Liver (tissue), 9 donors: ENCODE measurements around the gene B4GALT5. TPM values are rescaled to one million over a fixed set of nuclear protein-coding genes. Genes with fewer than 3 reads are reported as not detected.
"Not testable (repeated sequence)": the region's sequence is repeated elsewhere in the genome, so short reads cannot be mapped to it uniquely, and the experiment has no call there.

ENCODE experiments used
- DNase-seq: peaks from one replicate; pipeline ENCODE4 v3.0.0-alpha.2; 2017; ENCODE audit warnings: low spot score
- H3K27ac ChIP-seq, 2 donors: one replicate each; pipeline ENCODE4 v1.7.0; 2013; ENCODE audit warnings: inconsistent platforms in 2 of 2, low read length in 2 of 2, control low read depth in 1 of 2, low read depth in 1 of 2, mild to moderate bottlenecking in 1 of 2
- H3K27me3 ChIP-seq, 4 donors: one replicate each; pipeline versions ENCODE4 v1.6.1 to v1.7.0; 2013; ENCODE audit warnings: low read length in 3 of 4, inconsistent platforms in 1 of 4, mild to moderate bottlenecking in 1 of 4, moderate library complexity in 1 of 4; ENCODE audit not compliant: control insufficient read depth in 4 of 4, insufficient read depth in 4 of 4
- H3K36me3 ChIP-seq, 4 donors: one replicate each; pipeline versions ENCODE4 v1.6.1 to v1.7.0; 2013; ENCODE audit warnings: low read length in 3 of 4, mild to moderate bottlenecking in 3 of 4, low read depth in 1 of 4, moderate library complexity in 1 of 4; ENCODE audit not compliant: control insufficient read depth in 4 of 4, insufficient read depth in 3 of 4
- H3K4me1 ChIP-seq, 4 donors: one replicate each; pipeline versions ENCODE4 v1.6.1 to v1.7.0; 2013; ENCODE audit warnings: low read length in 3 of 4, mild to moderate bottlenecking in 3 of 4, moderate library complexity in 1 of 4; ENCODE audit not compliant: control insufficient read depth in 4 of 4, insufficient read depth in 4 of 4
- H3K4me3 ChIP-seq, 3 donors: one replicate each; pipeline versions ENCODE4 v1.6.1 to v1.7.0; 2013; ENCODE audit warnings: low read length in 3 of 3, control low read depth in 1 of 3, low read depth in 1 of 3, mild to moderate bottlenecking in 1 of 3
- H3K9ac ChIP-seq, 2 donors: one replicate each; pipeline ENCODE4 v1.7.0; 2013; ENCODE audit warnings: low read length in 2 of 2, mild to moderate bottlenecking in 2 of 2, moderate library complexity in 2 of 2, control low read depth in 1 of 2, low read depth in 1 of 2
- H3K9me3 ChIP-seq, 4 donors: one replicate each; pipeline versions ENCODE4 v1.6.1 to v1.7.0; 2013; ENCODE audit warnings: low read length in 3 of 4; ENCODE audit not compliant: control insufficient read depth in 4 of 4
- ATF3 ChIP-seq: IDR thresholded peaks from 2 replicates; pipeline ENCODE4 v1.6.1; 2016; ENCODE audit warnings: antibody characterized with exemption
- CTCF ChIP-seq: fragments of 150-350 bp; IDR thresholded peaks from 2 replicates; pipeline ENCODE4 v1.5.1; 2017; ENCODE audit warnings: improper control_type of control experiment, low read depth, low read length; ENCODE audit not compliant: missing input control
- EGR1 ChIP-seq, 2 donors: IDR thresholded peaks; 2 replicates each; pipeline ENCODE4 v1.6.1; 2016 to 2018; ENCODE audit warnings: antibody characterized with exemption in 2 of 2, low read depth in 2 of 2
- HNF4A ChIP-seq, 2 donors: conservative IDR thresholded peaks; 2 replicates each; pipeline ENCODE4 v1.6.1; 2016; ENCODE audit warnings: antibody characterized with exemption in 2 of 2, mild to moderate bottlenecking in 2 of 2
- HNF4G ChIP-seq: IDR thresholded peaks from 2 replicates; pipeline ENCODE4 v1.6.1; 2016; ENCODE audit warnings: antibody characterized with exemption
- MAX ChIP-seq: IDR thresholded peaks from 2 replicates; pipeline ENCODE4 v1.6.1; 2016; ENCODE audit warnings: antibody characterized with exemption
- REST ChIP-seq: IDR thresholded peaks from 2 replicates; pipeline ENCODE4 v1.6.1; 2016; ENCODE audit warnings: antibody characterized with exemption, mild to moderate bottlenecking
- SP1 ChIP-seq: IDR thresholded peaks from 2 replicates; pipeline ENCODE4 v1.6.1; 2018; ENCODE audit warnings: antibody characterized with exemption, mild to moderate bottlenecking
- TAF1 ChIP-seq: conservative IDR thresholded peaks from 2 replicates; pipeline ENCODE4 v1.6.1; 2016; ENCODE audit warnings: antibody characterized with exemption, mild to moderate bottlenecking
- YY1 ChIP-seq: IDR thresholded peaks from 2 replicates; pipeline ENCODE4 v1.6.1; 2016; ENCODE audit warnings: antibody characterized with exemption, mild to moderate bottlenecking
- ZBTB33 ChIP-seq: IDR thresholded peaks from 2 replicates; pipeline ENCODE4 v1.6.1; 2016; ENCODE audit warnings: antibody characterized with exemption
- WGBS: extraction: QIAGEN DNeasy Blood & Tissue Kit; methylation state at CpG from one replicate; pipeline ENCODE4 v1.1.7; 2013; 5-methylcytosine and 5-hydroxymethylcytosine counted together
- polyA plus RNA-seq, 2 donors: library from polyadenylated mRNA; stranded (reverse) in 1 of 2; unstranded in 1 of 2; fragments of 200-250 nt in 1 of 2; fragments of >200 nt in 1 of 2; fragmentation: Nextera tagmentation in 1 of 2; extraction: Ambion mirVana in 1 of 2; gene quantifications; one replicate each; pipeline versions ENCODE4 v1.2.1 to v1.2.3, GENCODE V29; 2013 to 2015
- total RNA-seq, 2 donors: library from RNA; depleted of rRNA; stranded (reverse); fragments of >200 nt; gene quantifications; one replicate each; pipeline ENCODE4 v1.2.3, GENCODE V29; 2014
- donor health status: healthy.
- donor health status: healthy.
- donor health status: healthy.
- donor health status: healthy.
- donor health status: healthy.

Gene B4GALT5
- total and polyA plus RNA-seq, 4 donors, result 2.0 to 28.2 (median 14.4) TPM

- Histone ChIP-seq H3K27ac (no peak overlapping the region), H3K4me3 (no peak overlapping the region), H3K9me3 (no peaks in the 10 kb centered on the region), H3K4me1 (peaks cover 2 to 17% (median 12%) of the 10 kb centered on the region in 4 donors), H3K9ac (no peak overlapping the region), H3K27me3 (no peaks in the 10 kb centered on the region), H3K36me3 (no peaks in the 10 kb centered on the region)
- TF ChIP-seq YY1 (no peak), HNF4G (no peak), REST (no peak), HNF4A (conservative IDR thresholded peaks at IDR 0.05) (no peak), SP1 (no peak), EGR1 (IDR thresholded peaks at IDR 0.05; ENCODE audit: low read depth in 2 of 2) (no peak), CTCF (no peak), MAX (no peak), ZBTB33 (no peak), ATF3 (no peak), TAF1 (no peak)
- 91% methylated on average over 6 of the region's 6 CpGs for WGBS
- DNase-seq, result no peak
These were observed 86.3 kb downstream of the B4GALT5 start for GRCh38 chr20:49627329-49627761.

GRCh38 chr20:49624988-49625387 lies 88.7 kb downstream of the B4GALT5 start:
- not testable (repeated sequence) for H3K4me1 ChIP-seq, H3K4me3 ChIP-seq, H3K27me3 ChIP-seq, H3K9me3 ChIP-seq, H3K27ac ChIP-seq, DNase-seq, H3K9ac ChIP-seq, H3K36me3 ChIP-seq
- whole genome bisulfite sequencing, result 96% methylated on average over 10 of the region's 10 CpGs
